HG03025 (cell line): Measurements from ENCODE around the gene PDE4D.
"Not testable (repeated sequence)": the region's sequence is repeated elsewhere in the genome, so short reads cannot be mapped to it uniquely, and the experiment has no call there.

Experiments
- ATAC-seq: cut with Tn5 transposase; IDR thresholded peaks from one replicate; pipeline ENCODE4 v1.9.1; 2021; ENCODE audit warnings: mild to moderate bottlenecking, moderate library complexity; ENCODE audit not compliant: unreplicated experiment, low FRiP score

Gene PDE4D

GRCh38 chr5:59449905-59450644, 443.5 kb downstream of the PDE4D start:
- ATAC-seq, result no peak

- no peak for ATAC-seq
Measured at GRCh38 chr5:59446356-59446755, 447.2 kb downstream of the PDE4D start.

GRCh38 chr5:59445741-59446140, 447.8 kb downstream of the PDE4D start:
- no peak for ATAC-seq

GRCh38 chr5:59439303-59439702, 454.2 kb downstream of the PDE4D start:
- ATAC-seq, result no peak

- ATAC-seq, result no peak
Measured at GRCh38 chr5:59437176-59437575, 456.4 kb downstream of the PDE4D start.

GRCh38 chr5:59436364-59437148, 457.0 kb downstream of the PDE4D start:
- ATAC-seq, result no peak

GRCh38 chr5:59433174-59433573, 460.4 kb downstream of the PDE4D start:
- ATAC-seq, result no peak

- ATAC-seq, result no peak
Measured at GRCh38 chr5:59430066-59430685, 463.4 kb downstream of the PDE4D start.

- no peak for ATAC-seq
Measured at GRCh38 chr5:59428391-59428790, 465.1 kb downstream of the PDE4D start.

- ATAC-seq, result no peak
Measured at GRCh38 chr5:59424515-59424914, 469.0 kb downstream of the PDE4D start.

GRCh38 chr5:59423021-59423420, 470.5 kb downstream of the PDE4D start:
- ATAC-seq, result no peak

GRCh38 chr5:59421986-59422941, 471.3 kb downstream of the PDE4D start:
- ATAC-seq, result no peak

GRCh38 chr5:59420596-59420995, 472.9 kb downstream of the PDE4D start:
- no peak for ATAC-seq

- ATAC-seq, result no peak
Measured at GRCh38 chr5:59418808-59419207, 474.7 kb downstream of the PDE4D start.

GRCh38 chr5:59416451-59416850, 477.1 kb downstream of the PDE4D start:
- no peak for ATAC-seq

- ATAC-seq, result no peak
Measured at GRCh38 chr5:59416026-59416425, 477.5 kb downstream of the PDE4D start.

GRCh38 chr5:59412428-59412827, 481.1 kb downstream of the PDE4D start:
- no peak for ATAC-seq

- ATAC-seq, result not testable (repeated sequence)
Measured at GRCh38 chr5:59408997-59409396, 484.5 kb downstream of the PDE4D start.

- ATAC-seq, result no peak
Measured at GRCh38 chr5:59407967-59408366, 485.6 kb downstream of the PDE4D start.

- ATAC-seq, result no peak
Measured at GRCh38 chr5:59401637-59402036, 491.9 kb downstream of the PDE4D start.
